NCI-H1092 (cell line): ENCODE measurements around the gene C5AR1.
"Not testable (repeated sequence)": the region's sequence is repeated elsewhere in the genome, so short reads cannot be mapped to it uniquely, and the experiment has no call there.

Source experiments
- DNase-seq: peaks from one replicate; lab custom pipeline; 2025; lab: John Stamatoyannopoulos, UW

The C5AR1 gene

DNA sequence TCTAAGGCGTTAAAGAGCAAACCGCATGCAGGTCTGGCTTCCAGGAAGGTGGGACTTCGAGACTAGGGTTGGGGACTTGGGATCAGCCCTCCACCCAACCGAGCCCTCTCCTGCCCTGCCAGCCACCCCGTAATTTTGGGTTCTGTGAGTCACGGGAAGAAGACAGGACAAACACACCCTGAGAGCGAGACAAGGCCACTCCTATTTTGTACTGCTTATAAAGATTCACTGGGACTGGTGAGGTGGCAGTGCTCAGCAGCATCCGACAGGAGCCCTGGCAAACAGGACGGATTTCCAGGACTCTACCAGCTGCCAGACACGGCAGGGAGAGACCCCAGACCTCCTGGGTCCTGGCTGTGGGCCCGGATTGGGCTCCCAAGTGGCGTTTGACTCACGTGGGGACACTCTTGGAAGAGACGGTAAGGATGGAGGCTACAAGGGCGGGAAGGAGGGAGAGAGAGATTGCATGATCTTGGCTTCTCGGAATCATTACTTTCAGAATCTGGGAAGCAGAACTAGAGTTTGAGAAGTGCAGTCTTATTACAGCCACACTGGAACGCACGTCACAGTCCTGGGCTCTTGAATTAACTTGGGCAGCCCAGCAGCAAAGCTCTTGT, 22.4 kb downstream of the C5AR1 start, which contains the start of gene C5AR2:
C5AR2 (plus strand) TSS at position 245 of the 617 bp plus-strand sequence. CDS start 8,625 bp downstream, outside the sequence.
- no peak for DNase-seq

DNA sequence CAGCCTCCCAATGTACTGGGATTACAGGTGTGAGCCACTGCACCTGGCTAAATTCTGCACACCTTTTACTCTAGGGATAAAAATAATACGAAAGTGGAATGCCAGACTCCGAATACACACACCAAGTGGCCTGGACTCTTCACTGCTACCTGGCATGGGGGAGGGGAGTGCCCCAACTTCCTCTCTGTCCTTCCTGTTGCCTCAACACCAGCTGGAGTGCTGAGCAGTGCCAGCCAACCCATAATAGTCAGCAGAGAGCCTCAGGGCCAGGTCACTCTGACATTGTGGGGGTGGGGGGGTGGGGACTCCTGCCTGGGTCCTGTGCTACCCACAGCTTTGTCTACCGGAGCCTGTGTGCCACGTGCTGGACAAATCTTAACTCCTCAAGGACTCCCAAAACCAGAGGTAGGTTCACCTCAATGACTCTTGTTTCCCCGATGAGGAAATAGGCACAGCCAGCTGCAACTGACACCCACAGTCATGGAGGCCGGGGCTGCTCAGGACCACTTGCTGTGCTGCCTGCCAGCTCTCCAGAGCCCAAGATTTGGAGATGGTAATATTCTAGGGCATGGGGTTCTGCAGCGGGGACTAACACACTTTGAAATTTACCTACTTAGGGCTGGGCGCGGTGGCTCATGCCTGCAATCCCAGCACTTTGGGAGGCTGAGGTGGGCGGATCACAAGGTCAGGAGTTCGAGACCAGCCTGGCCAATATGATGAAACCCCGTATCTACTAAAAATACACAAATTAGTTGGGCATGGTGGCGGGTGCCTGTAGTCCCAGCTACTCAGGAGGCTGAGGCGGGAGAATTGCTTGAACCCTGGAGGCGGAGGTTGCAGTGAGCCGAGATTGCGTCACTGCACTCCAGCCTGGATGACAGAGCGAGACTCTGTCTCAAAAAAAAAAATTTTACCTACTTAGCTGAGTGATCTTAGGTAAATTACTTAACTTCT, 27.4 kb downstream of the C5AR1 start:
- not testable (repeated sequence) for DNase-seq

DNA sequence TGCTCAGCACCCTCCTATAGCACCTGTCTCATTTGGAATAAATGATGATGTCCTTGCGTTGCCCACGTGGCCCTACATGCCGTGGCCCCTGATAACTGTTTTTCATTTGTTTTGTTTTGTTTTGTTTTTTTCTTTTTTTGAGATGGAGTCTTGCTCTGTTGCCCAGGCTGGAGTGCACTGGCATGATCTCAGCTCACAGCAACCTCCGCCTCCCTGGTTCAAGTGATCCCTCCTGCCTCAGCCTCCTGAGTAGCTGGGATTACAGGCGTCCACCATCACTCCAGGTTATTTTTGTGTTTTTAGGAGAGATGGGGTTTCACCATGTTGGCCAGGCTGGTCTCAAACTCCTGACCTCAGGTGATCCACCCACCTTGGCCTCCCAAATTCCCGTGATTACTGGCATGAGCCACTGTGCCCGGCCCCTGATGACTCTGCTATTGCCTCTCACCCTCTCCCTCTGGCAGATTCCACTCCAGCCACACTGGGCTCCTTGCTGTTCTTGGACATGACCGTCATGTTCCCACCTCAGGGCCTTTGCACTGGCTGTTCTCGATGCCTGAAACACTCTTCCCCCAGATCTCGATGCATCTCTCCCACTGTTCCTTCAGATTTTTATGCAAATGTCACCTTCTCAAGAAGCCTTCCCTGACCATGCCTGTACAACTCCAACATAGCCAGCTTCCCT, 29.7 kb downstream of the C5AR1 start:
- no peak for DNase-seq

GRCh38 chr19:47340477-47341208, 31.0 kb downstream of the C5AR1 start:
- no peak for DNase-seq

DNA sequence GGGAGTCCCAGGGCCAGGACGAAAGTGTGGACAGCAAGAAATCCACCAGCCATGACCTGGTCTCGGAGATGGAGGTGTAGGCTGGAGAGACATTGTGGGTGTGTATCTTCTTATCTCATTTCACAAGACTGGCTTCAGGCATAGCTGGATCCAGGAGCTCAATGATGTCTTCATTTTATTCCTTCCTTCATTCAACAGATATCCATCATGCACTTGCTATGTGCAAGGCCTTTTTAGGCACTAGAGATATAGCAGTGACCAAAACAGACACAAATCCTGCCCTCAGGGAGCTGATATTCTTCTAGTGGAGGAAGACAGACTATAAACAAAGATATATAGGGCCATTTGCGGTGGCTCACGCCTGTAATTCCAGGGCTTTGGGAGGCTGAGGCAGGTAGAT, 32.1 kb downstream of the C5AR1 start:
- no peak for DNase-seq

GRCh38 chr19:47343194-47343802, 33.6 kb downstream of the C5AR1 start:
- no peak for DNase-seq

DNA sequence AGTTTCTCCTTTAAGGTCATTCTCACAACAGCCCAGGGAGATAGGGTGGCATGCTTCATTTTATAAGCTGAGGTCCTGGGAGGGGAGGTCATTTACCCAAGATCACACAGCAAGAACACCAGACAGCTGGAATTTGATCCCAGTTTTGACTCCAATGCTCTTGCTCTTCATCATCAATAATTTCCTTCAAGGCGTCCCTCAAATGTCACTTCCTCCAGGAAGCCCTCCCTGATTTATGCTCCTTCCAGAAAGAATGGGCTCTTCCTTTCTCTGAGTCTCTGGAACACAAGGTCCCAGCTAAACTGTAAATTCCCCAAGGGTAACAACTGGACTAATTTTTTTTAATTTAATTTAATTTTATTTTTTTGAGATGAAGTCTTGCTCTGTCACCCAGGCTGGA, 34.8 kb downstream of the C5AR1 start:
- no peak for DNase-seq

DNA sequence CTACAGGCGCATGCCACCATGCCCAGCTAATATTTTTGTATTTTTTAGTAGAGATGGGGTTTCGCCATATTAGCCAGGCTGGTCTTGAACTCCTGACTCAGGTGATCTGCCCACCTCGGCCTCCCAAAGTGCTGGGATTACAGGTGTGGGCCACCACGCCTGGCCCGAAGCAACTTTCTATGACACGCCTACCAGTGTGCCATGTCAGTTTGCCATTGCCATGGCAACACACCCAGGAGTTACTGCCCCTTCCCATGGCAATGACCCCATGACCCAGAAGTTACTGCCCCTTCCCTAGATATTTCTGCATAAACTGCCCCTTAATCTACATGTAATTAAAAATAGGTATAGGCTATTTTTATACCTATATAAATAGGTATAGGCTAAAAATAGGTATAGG, 36.4 kb downstream of the C5AR1 start:
- not testable (repeated sequence) for DNase-seq

GRCh38 chr19:47348819-47349795, 39.4 kb downstream of the C5AR1 start, which contains the start of gene DHX34:
TSS of gene DHX34 (plus strand) at chr19:47349315. CDS start at chr19:47353031, 3,716 bp downstream.
- DNase-seq = peak; percentile 94

DNA sequence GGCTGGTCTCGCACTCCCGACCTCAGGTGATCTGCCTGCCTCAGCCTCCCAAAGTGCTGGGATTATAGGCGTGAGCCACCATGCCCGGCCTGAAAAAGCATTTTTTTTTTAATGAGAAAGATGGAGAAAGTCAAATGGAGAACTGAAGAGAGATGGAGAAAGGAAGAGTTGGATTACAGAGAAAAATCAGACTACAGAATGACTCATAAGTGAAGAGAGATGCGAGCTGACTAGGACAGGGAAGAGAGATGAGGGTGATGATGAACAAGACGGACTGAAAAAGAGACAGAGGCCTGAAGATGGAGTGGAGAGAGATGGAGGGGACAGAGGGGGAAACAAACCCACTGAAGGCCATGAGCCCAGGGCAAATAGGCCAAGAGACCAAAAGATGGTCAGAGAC, 41.0 kb downstream of the C5AR1 start:
- DNase-seq = no peak

DNA sequence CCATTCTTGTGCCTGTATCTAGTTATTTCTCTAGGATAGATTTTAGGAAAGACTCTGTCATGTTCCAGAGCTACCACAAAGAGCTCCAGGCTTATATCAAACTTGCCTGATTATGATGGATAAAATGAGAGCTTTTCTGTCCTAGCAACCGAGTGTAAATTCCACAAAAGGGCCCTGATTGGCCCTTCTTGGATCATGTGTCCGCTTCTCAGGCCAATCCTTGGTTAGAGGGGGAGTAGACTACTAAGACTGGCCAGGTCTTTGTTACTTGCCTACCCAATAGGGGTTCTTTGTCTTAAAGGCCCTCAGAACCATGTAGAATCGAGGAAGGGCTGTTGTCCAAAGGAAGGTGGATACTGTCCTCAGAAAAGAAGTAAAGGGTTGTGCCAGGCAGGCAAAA, 41.9 kb downstream of the C5AR1 start:
- no peak for DNase-seq

- DNase-seq = no peak
These were observed 42.4 kb downstream of the C5AR1 start for GRCh38 chr19:47352095-47352494.

GRCh38 chr19:47353307-47353712, 43.6 kb downstream of the C5AR1 start:
- no peak for DNase-seq

DNA sequence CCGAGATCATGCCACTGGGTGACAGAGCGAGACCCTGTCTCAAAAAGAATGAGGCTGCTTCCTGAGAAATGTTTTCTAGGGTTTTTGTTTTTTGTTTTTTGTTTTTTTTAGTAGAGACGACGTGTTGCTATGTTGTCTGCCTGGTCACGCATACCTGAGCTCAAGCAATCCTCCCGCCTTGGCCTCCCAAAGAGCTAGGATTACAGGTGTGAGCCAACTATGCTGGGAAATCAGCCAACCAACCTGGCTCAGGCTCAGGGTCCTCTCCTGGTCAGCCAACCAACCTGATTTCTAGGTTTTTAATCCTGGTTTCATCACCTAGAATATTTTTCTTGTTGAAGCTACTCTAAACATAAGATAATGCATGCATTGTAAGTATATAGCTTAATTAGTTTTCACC, 47.2 kb downstream of the C5AR1 start:
- DNase-seq = no peak

DNA sequence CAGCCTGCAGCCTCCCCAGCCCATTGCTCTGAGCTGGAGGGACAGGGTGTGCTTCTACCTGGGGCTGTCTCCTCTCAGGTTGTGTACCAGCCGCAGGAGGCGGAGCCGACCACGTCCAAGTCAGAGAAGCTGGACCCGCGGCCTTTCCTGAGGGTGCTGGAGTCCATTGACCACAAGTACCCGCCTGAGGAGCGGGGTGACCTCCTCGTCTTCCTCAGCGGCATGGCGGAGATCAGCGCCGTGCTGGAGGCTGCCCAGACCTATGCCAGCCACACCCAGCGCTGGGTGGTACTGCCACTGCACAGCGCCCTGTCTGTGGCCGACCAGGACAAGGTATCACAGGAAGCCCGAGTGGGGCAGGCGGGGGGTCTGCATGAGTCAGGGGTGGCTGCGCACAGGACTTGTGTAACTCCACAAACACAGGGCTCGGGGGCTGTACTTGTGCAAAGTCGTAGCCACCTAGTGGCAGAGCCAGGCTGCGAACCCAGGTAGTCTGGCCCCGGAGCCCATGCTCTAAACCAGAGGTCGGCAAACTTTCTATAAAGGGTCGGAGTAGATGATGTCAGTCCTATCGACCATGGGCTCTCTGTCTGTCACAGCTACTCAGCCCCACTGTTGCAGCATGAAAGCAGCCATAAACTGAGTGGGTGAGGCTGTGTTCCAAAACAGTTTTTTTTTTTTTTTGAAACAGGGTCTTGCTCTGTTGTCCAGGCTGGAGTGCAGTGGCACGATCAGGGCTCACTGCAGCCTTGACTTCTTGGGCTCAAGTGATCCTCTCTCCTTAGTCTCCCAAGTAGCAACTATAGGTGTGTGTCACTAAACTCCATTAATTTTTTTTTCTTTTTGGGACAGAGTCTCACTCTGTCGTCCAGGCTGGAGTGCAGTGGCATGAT, 48.4 kb downstream of the C5AR1 start:
- DNase-seq = no peak

DNA sequence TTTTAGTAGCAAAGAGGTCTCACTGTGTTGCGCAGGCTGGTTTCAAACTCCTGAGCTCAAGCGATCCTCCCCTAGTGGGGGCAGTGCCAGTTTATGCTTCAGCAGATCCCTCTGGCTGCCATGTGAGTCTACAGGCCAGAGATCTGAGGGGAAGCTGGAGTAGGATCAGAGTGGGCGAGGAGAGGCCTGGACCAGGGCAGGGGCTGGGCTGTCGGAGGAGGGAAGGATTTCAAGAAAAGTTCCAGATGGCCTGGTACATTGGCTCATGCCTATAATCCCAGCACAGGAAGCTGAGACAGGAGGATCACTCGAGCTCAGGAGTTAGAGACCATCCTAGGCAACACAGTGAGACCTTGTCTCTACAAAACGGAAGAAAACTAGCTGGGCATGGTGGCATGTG, 49.3 kb downstream of the C5AR1 start:
- no peak for DNase-seq

DNA sequence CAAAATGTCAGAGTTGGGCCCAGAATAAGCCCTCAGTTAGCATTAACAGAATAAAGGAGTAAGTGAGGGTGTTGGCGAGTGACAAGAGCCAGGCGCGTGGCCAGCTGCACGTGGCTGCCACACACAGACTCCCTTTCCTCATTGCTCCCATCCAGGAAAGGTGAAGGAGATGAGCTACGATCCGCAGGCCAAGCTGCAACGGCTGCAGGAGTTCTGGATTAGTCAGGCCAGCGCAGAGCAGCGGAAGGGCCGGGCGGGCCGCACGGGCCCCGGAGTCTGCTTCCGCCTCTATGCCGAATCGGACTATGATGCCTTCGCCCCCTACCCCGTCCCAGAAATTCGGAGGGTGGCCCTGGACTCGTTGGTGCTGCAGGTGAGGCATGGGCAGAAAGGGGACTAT, 52.7 kb downstream of the C5AR1 start:
- no peak for DNase-seq

DNA sequence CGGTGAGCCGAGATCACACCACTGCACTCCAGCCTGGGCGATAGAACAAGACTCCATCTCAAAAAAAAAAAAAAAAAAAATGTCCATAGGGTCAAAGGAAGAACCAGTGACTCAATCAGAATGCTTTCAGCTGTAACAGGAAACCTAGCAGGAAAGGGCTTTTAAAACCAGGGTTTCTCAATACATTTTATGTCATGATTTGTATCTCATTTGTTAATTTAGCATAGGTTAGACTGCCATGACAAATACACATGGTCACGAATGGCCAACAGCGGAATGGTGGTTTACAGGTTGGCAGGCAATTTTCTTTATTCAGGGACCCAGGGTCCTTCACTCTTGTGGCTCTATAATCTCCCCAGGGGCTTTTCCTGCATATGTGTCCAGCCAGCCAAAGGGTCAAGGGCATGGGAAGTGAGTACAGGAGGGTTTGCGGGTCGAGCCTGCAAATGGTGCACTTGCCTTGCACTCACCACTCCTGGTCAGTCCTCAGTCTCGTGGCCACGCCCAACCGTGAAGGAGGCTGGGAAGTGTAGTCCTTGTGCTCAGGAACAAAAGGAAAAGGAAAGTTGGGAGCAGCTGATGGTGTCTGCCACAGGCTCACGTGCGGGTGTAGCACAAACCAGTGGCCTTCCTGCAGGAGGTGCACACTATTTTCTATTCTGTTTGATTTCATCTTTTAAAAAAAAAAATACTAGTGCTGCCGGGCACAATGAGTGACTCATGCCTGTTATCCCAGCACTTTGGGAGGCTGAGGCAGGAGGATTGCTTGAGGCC, 54.3 kb downstream of the C5AR1 start:
- DNase-seq = no peak
